ENCODE data around the gene RPRD1B.

RPRD1B gene

DNA sequence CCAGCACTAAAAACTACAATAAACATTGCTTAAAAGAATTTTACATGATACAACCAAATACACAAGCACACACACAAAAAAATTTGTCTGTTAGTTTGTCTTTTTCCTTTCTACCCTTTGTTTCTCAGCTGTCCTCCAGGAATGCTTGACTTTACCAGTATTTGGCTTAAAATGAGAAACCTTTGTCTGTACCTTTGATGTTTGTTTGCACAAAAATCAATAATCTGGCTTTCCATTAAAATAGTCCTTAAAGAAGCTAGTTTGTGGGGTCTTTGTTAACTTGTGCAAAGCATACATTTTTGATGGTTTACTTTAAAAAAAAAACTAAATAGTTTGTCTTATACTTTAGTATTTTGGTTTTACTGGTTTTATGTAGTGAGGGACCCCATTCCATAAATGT lies 49.3 kb downstream of the RPRD1B start:
- ChIA-PET CTCF (interaction anchor here (0.6 to 1.7 kb wide), 5 partner anchors 9 to 222 kb away, joined by 3 to 8 read pairs (median 5); no protein-coding TSS in a partner anchor), POLR2A (ENCODE audit: low non-redundant PET) (interaction anchor here (0.6 kb wide), 1 partner anchor 246 kb away, joined by 3 read pairs; no protein-coding TSS in a partner anchor)
- H3K27ac ChIP-seq = no peak overlapping the region
- no peak for DNase-seq (ENCODE audit: low spot score)
- TF ChIP-seq, protein P1, sequence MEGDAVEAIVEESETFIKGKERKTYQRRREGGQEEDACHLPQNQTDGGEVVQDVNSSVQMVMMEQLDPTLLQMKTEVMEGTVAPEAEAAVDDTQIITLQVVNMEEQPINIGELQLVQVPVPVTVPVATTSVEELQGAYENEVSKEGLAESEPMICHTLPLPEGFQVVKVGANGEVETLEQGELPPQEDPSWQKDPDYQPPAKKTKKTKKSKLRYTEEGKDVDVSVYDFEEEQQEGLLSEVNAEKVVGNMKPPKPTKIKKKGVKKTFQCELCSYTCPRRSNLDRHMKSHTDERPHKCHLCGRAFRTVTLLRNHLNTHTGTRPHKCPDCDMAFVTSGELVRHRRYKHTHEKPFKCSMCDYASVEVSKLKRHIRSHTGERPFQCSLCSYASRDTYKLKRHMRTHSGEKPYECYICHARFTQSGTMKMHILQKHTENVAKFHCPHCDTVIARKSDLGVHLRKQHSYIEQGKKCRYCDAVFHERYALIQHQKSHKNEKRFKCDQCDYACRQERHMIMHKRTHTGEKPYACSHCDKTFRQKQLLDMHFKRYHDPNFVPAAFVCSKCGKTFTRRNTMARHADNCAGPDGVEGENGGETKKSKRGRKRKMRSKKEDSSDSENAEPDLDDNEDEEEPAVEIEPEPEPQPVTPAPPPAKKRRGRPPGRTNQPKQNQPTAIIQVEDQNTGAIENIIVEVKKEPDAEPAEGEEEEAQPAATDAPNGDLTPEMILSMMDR (conservative IDR thresholded peaks at IDR 0.05; ENCODE audit: low read depth) = no peak

DNA sequence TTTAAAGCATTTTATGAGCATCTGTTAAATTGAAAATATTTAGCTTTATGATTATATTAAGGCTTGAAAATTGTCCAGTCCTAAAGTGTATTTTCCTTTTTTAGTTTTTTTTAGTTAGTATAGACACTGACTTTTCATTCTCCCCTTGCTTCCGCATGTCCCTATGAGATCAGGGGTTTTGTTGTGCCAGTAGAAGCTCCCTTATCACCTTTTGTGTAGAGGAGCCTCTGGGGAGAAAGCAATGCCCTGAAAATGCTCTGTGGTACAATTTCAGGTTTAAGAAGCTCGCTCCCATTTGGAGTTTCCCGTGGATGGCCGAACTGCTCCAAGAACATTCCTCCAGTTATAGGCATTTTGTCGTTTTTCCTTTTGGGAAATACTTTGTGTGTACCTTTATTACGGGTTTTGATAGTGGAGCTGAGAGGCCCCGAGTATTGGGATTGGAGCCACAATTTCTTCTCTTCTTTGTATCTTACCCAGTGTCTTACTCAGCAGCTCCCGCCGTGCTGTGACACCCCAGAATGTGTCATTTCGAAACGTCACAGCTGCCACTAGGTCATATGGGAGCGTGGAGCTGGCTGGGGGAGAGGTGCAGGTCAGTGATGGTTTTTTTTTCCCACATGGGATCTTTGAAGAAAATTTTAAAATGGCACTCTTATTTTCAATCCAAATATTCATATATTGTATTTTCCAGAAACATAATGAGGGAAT lies 49.9 kb downstream of the RPRD1B start:
- CTCF ChIA-PET = interaction anchor here (0.6 to 1.7 kb wide), 9 partner anchors 10 to 1480 kb away, joined by 3 to 8 read pairs (median 4); no protein-coding TSS in a partner anchor
- DNase-seq (ENCODE audit: low spot score) = no peak
- TF ChIP-seq, protein P1 (conservative IDR thresholded peaks at IDR 0.05; ENCODE audit: low read depth) = no peak
- POLR2A ChIA-PET (ENCODE audit: low non-redundant PET) = interaction anchor here (0.6 kb wide), 1 partner anchor 245 kb away, joined by 3 read pairs; no protein-coding TSS in a partner anchor
- no peak overlapping the region for H3K27ac ChIP-seq

DNA sequence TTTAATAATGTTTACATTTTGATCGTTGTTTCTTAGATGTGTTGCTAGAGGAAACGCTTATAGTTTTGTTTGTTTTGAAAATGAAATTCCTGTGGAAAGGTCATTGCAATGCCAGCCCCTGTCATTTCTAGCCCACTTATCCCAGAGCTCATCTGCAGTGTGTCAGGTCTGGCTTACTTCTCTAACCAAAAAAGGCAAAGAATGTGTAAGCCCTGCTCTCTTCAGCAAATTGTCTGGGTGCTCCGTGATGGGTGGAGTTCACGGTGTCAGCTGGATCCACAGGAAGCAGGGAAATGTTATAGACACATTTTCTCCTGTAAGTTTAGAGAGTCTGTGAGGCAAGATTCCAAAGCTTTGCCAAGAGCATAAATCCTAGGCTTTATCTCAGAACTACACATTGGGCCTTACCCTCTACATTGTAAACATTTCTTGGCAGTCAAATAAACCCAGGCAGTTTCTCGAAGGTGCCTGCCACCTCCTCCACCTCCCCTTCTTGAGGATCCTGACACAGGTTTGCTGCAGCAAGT lies 50.9 kb downstream of the RPRD1B start:
- POLR2A ChIA-PET (ENCODE audit: low non-redundant PET) = no interaction called here
- TF ChIP-seq, protein P1 (conservative IDR thresholded peaks at IDR 0.05; ENCODE audit: low read depth) = no peak
- peak overlapping the region; percentile 14; the same call in 1 of the 2 replicates for H3K27ac ChIP-seq
- DNase-seq (ENCODE audit: low spot score) = no peak
- CTCF ChIA-PET = interaction anchor here (0.6 to 1.2 kb wide), 3 partner anchors 9 to 25 kb away, joined by 4 to 5 read pairs (median 5); no protein-coding TSS in a partner anchor

DNA sequence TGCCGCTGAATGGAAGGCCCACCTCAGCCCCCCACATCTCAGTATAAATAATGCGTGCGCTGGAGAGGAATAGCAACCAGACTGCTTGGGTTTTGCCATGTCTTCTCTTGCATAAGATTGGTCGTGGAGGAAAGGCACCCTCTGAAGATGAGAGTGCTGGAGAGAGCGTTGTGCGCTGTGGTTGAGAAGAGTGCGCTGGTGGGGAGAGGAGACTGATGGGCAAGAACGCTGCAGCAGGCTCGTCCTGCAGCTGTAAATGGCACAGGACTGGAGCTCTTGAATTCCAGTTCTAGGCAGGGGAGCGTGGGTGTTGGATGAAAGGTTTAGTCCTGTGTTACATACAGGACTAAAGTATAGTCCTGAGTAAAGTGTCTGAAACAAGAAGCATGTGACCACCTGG lies 51.5 kb downstream of the RPRD1B start:
- DNase-seq (ENCODE audit: low spot score) = no peak
- ChIA-PET POLR2A (ENCODE audit: low non-redundant PET) (no interaction called here), CTCF (interaction anchor here (0.6 to 1.2 kb wide), 3 partner anchors 12 to 703 kb away, joined by 4 to 5 read pairs (median 4); no protein-coding TSS in a partner anchor)
- H3K27ac ChIP-seq = peak overlapping the region; percentile 14; the same call in 1 of the 2 replicates
- TF ChIP-seq, protein P1 (conservative IDR thresholded peaks at IDR 0.05; ENCODE audit: low read depth) = no peak

DNA sequence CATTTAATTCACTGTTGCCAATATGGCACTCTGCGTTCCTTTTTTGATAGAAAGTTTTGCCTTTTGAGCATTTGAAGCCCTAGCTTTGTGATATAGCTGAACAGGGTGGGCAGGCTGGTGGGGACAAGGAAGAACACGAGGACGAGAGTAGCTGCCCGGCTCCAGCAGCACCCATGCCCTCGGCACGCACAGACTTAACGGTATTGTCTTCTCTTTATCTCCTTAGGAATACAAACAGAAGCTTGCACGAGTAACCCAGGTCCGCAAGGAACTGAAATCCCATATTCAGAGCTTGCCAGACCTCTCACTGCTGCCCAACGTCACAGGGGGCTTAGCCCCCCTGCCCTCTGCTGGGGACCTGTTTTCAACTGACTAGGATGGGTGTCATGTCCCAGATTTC lies 56.0 kb downstream of the RPRD1B start:
- no peak for DNase-seq (ENCODE audit: low spot score)
- no peak overlapping the region for H3K27ac ChIP-seq
- CTCF ChIA-PET = interaction anchor here (0.9 to 2.2 kb wide), 4 partner anchors 14 to 438 kb away, joined by 3 to 11 read pairs (median 8); no protein-coding TSS in a partner anchor
- TF ChIP-seq, protein P1 (conservative IDR thresholded peaks at IDR 0.05; ENCODE audit: low read depth) = no peak
- POLR2A ChIA-PET (ENCODE audit: low non-redundant PET) = no interaction called here

DNA sequence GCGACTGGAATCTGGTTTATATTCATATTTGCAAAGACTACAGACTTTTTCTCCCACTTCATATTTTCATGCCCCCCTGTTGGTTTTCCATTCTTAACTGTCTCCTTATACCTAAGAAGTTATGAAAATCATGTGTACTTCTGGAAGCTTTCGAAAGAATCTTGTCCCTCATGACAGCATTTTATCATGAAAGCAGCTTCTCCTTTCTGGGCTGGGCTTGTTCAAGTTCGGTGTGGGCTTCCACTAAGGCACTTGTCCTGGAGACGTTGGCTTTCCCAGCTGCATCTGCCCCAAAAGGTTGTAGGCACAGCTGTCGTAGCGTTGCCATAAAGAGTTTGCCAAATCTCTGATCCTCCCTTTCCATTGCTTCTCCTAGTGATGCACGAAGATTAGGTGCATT lies 56.5 kb downstream of the RPRD1B start:
- H3K27ac ChIP-seq = no peak overlapping the region
- DNase-seq (ENCODE audit: low spot score) = no peak
- ChIA-PET POLR2A (ENCODE audit: low non-redundant PET) (no interaction called here), CTCF (interaction anchor here (0.7 to 2.2 kb wide), 6 partner anchors 15 to 438 kb away, joined by 3 to 11 read pairs (median 4); no protein-coding TSS in a partner anchor)
- TF ChIP-seq, protein P1 (conservative IDR thresholded peaks at IDR 0.05; ENCODE audit: low read depth) = no peak

Measured in RWPE1 (cell line).